Naive B cell (primary cell): ENCODE data around the gene ANKRA2. TPM values are rescaled to one million over a fixed set of nuclear protein-coding genes. Genes with fewer than 3 reads are reported as not detected.

ENCODE experiments used
- ATAC-seq, 2 donors: fragments of 150-1000 bp; cut with Tn5 transposase; 2 replicates each; pipeline ENCODE4 v1.10.0; 2021; ENCODE audit warnings: low read depth in 2 of 2, mild to moderate bottlenecking in 2 of 2, moderate library complexity in 2 of 2
- DNase-seq: peaks from one replicate; pipeline ENCODE4 v3.0.0; 2022
- H3K27ac Mint-ChIP-seq, 6 donors: one replicate each; pipeline ENCODE4 v1.8.0; 2020 to 2022; ENCODE audit warnings: mild to moderate bottlenecking in 6 of 6, mixed read lengths in 6 of 6, moderate library complexity in 5 of 6, inconsistent platforms in 2 of 6
- H3K27me3 Mint-ChIP-seq, 3 donors: one replicate each; pipeline ENCODE4 v1.8.0; 2021 to 2022; ENCODE audit warnings: mixed read lengths in 3 of 3, mild to moderate bottlenecking in 1 of 3
- H3K36me3 Mint-ChIP-seq, 2 donors: one replicate each; pipeline ENCODE4 v1.8.0; 2020 to 2022; ENCODE audit warnings: mixed read lengths in 2 of 2, inconsistent platforms in 1 of 2, mild to moderate bottlenecking in 1 of 2
- H3K4me1 Mint-ChIP-seq, 3 donors: one replicate each; pipeline ENCODE4 v1.8.0; 2020 to 2022; ENCODE audit warnings: mixed read lengths in 3 of 3, inconsistent platforms in 1 of 3, mild to moderate bottlenecking in 1 of 3, moderate library complexity in 1 of 3
- H3K4me3 Mint-ChIP-seq, 8 donors: one replicate each; pipeline ENCODE4 v1.8.0; 2020 to 2022; ENCODE audit warnings: mild to moderate bottlenecking in 8 of 8, mixed read lengths in 8 of 8, moderate library complexity in 8 of 8, inconsistent platforms in 2 of 8
- H3K9me3 Mint-ChIP-seq, 7 donors: one replicate each; pipeline ENCODE4 v1.8.0; 2020 to 2022; ENCODE audit warnings: mixed read lengths in 7 of 7, mild to moderate bottlenecking in 5 of 7, inconsistent platforms in 2 of 7, moderate library complexity in 1 of 7
- polyA plus RNA-seq, 6 donors: library from polyadenylated mRNA; unstranded; fragments of 300-500 nt; fragmentation: Illumina TruSeq; gene quantifications; one replicate each; pipeline ENCODE4 v1.2.3, GENCODE V29; 2021; ENCODE audit warnings: low read depth in 6 of 6

ANKRA2 gene, protein sequence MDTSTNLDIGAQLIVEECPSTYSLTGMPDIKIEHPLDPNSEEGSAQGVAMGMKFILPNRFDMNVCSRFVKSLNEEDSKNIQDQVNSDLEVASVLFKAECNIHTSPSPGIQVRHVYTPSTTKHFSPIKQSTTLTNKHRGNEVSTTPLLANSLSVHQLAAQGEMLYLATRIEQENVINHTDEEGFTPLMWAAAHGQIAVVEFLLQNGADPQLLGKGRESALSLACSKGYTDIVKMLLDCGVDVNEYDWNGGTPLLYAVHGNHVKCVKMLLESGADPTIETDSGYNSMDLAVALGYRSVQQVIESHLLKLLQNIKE
- polyA plus RNA-seq: 10 to 100 TPM; 21.1 to 34.4 (median 26.3) TPM

DNA sequence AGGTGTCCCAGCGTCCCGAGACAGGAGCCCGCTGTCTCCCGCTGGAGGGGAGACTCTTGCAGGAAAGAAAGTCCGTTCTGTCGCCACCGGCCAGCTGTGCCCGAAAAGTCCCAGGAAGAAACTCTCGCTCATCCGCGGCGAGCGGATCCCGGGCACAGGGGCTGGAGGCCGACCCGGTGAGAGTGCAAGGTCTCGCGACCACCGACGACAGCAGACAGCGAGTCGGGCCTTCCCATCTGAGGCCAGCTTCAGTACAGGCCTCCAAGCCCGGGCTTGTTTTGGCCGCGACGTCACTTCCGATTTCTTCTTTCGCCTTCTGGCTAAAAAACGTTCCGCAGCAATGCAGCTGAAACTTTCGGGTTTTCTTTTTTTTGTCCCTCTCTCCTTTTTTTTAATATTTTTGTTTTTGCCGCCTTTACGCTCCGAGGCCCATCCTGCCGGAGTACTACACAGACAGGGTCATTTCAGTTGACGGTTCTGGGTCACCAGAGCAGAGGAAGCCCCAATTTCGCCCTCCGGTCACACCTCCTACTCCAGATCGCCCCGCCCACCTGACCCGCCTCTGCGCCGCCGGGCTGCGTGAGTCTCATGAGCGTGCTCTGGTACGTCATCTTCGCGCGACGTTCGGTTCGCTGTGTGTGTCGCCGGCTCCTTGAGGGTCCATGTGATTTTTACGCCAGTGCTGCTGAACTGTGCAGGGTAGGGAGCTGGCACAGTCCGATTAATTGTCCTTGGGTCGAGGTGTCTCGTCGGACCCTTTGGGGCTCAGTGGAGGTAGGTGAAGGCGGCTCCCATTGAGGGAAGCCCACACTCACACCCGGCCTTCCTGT, at the start of gene ANKRA2, which contains the start of gene UTP15:
ANKRA2 (minus strand) TSS at position 501 of the 830 bp plus-strand sequence. CDS start 2,758 bp downstream, outside the sequence.
UTP15 (plus strand) TSS at position 605 of the 830 bp plus-strand sequence. CDS start 1,602 bp downstream, outside the sequence.
- ATAC-seq (peak; percentile 89 to 90), DNase-seq (peak; percentile 98)
- Mint-ChIP-seq H3K4me3 (peak within 1 kb of the TSS; percentile 84 to 100 (median 98)), H3K9me3 (no peaks in the 10 kb centered on the region), H3K27ac (peak within 1 kb of the TSS; percentile 97 to 100 (median 100)), H3K27me3 (no peaks in the 10 kb centered on the region), H3K4me1 (peaks cover 26 to 34% (median 34%) of the 10 kb centered on the region in 3 donors), H3K36me3 (peaks cover 7 to 11% of the 10 kb centered on the region in 2 donors)

DNA sequence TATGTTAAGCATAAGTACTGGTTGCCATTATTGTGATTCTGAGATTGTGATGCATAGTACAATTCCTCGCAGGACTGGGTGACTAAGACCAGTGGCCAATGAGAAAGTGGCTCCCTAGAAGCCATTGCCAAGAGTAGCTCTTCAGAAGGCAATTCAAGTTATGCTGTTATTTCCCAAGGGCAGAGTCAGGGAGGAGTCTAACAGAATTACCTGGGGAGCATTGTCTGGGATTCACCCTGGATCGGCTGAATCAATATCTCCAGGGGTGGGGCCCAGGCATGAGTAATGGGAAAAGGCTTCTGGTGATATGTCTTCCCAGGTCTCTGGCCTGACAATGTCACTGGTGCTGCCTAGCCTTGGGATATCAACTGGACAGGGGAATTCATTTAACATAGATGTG, 49.6 kb upstream of the ANKRA2 start:
- Mint-ChIP-seq H3K4me3 (no peak overlapping the region), H3K27me3 (peaks cover 28 to 58% (median 29%) of the 10 kb centered on the region in 3 donors), H3K4me1 (no peaks in the 10 kb centered on the region), H3K36me3 (no peaks in the 10 kb centered on the region), H3K27ac (no peak overlapping the region), H3K9me3 (peaks cover 0 to 3% (median 0%) of the 10 kb centered on the region in 7 donors)
- DNase-seq: no peak
- ATAC-seq: no peak

DNA sequence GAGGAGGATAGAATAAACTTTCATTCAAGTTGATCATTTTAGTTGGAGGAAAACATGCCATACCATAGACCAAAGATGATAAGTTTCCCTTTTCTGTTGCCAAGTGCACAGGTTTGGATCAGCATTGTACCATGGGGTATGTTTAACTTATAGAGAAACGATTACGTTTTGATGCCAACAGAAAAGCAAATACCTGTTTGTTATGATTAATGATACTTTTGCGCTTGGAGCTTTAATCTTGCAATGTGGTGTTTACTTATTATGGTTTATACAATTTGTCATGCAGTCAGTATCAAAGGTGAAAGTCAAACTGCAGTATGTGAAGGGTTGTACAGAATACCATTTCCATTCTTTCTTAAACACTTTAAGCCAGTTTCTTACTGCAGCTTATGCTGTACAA, 47.4 kb upstream of the ANKRA2 start:
- DNase-seq (no peak), ATAC-seq (no peak)
- H3K4me1 Mint-ChIP-seq: no peaks in the 10 kb centered on the region
- H3K36me3 Mint-ChIP-seq: no peaks in the 10 kb centered on the region
- H3K4me3 Mint-ChIP-seq: no peak overlapping the region
- peaks cover 0 to 3% (median 0%) of the 10 kb centered on the region in 7 donors for H3K9me3 Mint-ChIP-seq
- peak overlapping the region in 1 of 6 donors; percentile 26 for H3K27ac Mint-ChIP-seq
- H3K27me3 Mint-ChIP-seq: peaks cover 22 to 54% (median 23%) of the 10 kb centered on the region in 3 donors

DNA sequence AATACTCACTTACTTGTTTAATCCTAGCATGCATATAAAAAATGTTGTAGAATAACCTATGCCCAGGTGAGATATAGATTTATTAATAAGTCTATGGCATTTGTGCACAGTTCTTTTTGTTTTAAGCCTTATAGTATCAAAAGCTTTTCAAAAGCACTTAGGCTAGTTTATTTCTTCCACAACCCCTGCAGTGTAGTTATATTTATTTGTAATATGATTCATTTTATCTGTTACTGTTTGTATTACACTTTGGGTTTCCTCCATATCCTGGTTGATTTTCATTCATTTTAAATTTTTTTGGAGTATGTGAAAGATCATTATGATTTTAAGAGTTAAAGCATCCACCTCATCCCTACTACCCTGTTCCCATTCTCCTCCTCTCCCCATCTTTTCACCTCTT, 41.8 kb upstream of the ANKRA2 start:
- Mint-ChIP-seq H3K27ac (no peak overlapping the region), H3K4me3 (no peak overlapping the region), H3K9me3 (peaks cover 0 to 3% (median 0%) of the 10 kb centered on the region in 7 donors), H3K36me3 (no peaks in the 10 kb centered on the region), H3K4me1 (no peaks in the 10 kb centered on the region), H3K27me3 (peaks cover 11 to 23% (median 17%) of the 10 kb centered on the region in 3 donors)
- no peak for DNase-seq
- no peak for ATAC-seq

DNA sequence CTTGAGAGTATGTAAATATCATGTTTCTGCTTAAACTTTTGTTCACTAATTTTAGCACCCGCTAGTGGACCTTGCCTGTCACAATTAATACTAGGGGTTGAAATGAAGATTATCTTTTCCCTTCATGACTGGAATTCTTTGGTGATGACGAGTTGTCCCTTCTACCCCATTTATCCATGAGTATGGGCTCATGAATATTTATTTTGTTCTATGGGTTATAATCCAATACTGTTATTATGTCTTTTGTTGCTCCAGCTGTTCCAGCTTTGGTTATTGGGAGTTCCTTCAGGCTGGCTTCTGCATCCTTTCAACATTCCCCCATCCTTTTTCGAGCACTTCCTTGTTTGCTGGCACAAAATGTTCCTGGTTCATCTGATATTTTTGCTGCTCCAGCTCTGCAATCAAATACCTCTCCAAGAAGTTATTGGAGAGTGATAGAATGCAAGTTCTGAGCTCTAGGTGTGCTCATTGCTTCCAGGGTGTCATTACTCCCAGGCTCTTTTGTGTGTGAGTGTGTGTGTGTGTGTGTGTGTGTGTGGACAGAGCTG, 40.8 kb upstream of the ANKRA2 start:
- no peak for DNase-seq
- peaks cover 2 to 9% (median 5%) of the 10 kb centered on the region in 7 donors for H3K9me3 Mint-ChIP-seq
- H3K36me3 Mint-ChIP-seq: peaks cover 4 to 7% of the 10 kb centered on the region in 2 donors
- ATAC-seq: no peak
- H3K27ac Mint-ChIP-seq: no peak overlapping the region
- H3K27me3 Mint-ChIP-seq: peaks cover 11 to 25% (median 14%) of the 10 kb centered on the region in 3 donors
- H3K4me1 Mint-ChIP-seq: no peaks in the 10 kb centered on the region
- H3K4me3 Mint-ChIP-seq: no peak overlapping the region

DNA sequence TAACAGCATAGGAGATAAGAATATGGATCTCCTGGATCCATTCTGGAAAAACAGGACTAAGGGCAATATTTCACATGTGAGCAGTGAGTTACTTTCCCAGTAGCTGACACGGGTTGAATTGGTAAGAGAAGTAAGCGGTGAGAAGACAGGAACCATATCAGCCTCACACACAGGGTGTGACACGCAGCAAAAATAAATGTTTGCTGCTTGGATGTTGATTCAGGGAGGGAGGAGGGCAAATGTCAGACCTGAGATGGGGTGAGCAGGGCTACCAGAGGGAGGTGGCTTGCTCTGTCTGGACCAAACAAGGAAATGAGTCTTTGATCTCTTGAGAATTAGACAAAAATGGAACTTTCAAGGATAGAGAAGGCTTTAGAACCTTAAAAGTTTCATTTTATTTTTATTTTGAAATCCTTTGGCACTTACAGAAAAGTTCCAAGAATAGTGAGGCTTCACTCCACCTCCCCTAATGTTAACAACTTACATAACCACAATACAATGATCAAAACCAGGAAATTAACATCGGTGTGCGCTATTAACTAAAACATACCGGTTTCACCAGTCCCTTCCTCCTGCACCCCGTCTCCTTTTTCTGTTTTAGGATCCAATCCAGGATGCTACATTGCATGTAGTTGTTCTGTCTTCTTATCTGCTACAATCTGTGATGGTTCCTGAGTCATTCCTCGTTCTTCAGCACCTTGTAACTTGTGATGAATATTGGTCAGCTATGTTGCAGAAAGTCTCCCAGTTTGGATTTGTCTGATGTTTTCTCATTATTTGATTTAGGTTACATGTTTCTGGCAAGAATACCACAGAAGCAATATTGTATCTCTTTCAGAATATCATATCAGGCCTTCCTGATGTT, 40.0 kb upstream of the ANKRA2 start:
- DNase-seq (no peak), ATAC-seq (no peak)
- Mint-ChIP-seq H3K36me3 (peaks cover 4 to 7% of the 10 kb centered on the region in 2 donors), H3K4me3 (no peak overlapping the region), H3K27ac (peak overlapping the region in 2 of 6 donors; percentile 8 to 86), H3K4me1 (no peaks in the 10 kb centered on the region), H3K27me3 (peaks cover 5 to 23% (median 5%) of the 10 kb centered on the region in 3 donors), H3K9me3 (peaks cover 1 to 13% (median 8%) of the 10 kb centered on the region in 7 donors)

DNA sequence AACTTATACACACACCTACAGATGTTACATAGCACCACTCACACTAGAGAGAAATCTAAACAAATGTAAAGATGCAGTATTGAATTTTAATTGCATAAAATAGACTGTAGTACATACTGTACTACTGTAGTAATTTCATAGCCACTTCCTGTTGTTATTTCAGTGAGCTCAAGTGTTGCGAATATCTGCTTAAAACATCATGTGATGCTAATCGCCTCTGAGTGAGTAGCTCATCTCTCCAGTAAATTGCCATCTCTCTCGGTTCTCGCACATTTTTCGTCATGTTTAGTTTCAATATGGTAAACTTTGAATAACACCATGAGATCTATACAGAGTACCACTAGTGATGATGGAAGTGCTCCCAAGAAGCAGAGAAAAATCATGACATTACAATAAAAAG, 38.6 kb upstream of the ANKRA2 start:
- Mint-ChIP-seq H3K36me3 (peaks cover 4 to 7% of the 10 kb centered on the region in 2 donors), H3K9me3 (peaks cover 1 to 13% (median 8%) of the 10 kb centered on the region in 7 donors), H3K27me3 (peaks cover 11 to 26% (median 12%) of the 10 kb centered on the region in 3 donors), H3K27ac (no peak overlapping the region), H3K4me3 (no peak overlapping the region), H3K4me1 (no peaks in the 10 kb centered on the region)
- ATAC-seq (no peak), DNase-seq (no peak)

DNA sequence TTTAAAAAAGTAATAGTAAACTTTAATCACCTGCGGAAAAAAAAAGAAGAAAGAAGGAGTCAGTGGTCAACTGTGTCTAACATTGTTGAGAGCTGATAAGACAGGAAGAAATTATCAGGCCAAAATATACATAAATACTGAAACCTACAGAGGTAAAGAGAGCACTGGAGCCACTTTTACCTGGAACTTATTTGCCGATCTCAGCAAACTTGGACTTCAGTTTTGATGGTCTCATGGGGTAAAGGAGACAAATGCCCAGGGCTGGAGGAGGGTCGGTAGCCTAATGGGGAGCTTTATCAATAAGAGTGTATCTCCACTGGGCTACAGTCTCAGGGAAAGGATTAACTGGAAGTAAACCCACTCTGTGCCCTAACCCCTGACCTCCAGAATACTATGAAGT, 33.9 kb upstream of the ANKRA2 start:
- H3K4me1 Mint-ChIP-seq: no peaks in the 10 kb centered on the region
- ATAC-seq (no peak), DNase-seq (no peak)
- H3K27ac Mint-ChIP-seq: peak overlapping the region in 1 of 6 donors; percentile 44
- no peak overlapping the region for H3K4me3 Mint-ChIP-seq
- H3K36me3 Mint-ChIP-seq: peaks cover 4 to 7% of the 10 kb centered on the region in 2 donors
- H3K27me3 Mint-ChIP-seq: peaks cover 9 to 19% (median 18%) of the 10 kb centered on the region in 3 donors
- peaks cover 1 to 13% (median 8%) of the 10 kb centered on the region in 7 donors for H3K9me3 Mint-ChIP-seq

DNA sequence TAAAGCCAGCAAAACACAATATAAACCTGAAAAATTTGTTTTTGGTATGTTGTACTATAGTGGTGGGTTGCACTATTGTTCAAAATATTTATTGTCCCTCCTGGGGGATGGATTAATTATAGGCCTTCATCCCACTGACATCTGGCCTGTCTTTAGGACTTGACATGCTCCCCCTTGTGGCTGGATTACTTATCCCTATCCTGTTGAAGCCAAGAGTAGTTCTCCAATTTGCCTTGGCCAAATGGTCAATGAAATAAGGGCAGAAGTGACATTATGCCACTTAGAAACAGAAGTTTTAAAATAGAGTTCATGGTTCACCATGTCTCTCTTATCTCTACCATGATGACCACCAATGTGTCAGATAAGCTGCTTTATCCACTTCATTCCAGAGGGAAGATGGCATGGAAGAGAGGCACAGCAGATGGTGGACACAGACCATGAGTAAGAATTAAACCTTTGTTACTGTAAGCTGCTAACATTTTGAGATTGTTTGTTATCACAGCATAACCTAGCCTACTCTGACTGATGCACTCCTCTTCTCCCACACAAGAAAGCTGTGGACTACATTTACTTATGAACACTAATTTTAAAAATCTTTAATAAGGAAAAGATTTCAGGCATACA, 31.4 kb upstream of the ANKRA2 start:
- Mint-ChIP-seq H3K27me3 (peaks cover 9 to 19% (median 16%) of the 10 kb centered on the region in 3 donors), H3K9me3 (peaks cover 1 to 8% (median 4%) of the 10 kb centered on the region in 7 donors), H3K4me1 (no peaks in the 10 kb centered on the region), H3K4me3 (no peak overlapping the region), H3K36me3 (peaks cover 2 to 4% of the 10 kb centered on the region in 2 donors), H3K27ac (no peak overlapping the region)
- ATAC-seq: no peak
- no peak for DNase-seq

DNA sequence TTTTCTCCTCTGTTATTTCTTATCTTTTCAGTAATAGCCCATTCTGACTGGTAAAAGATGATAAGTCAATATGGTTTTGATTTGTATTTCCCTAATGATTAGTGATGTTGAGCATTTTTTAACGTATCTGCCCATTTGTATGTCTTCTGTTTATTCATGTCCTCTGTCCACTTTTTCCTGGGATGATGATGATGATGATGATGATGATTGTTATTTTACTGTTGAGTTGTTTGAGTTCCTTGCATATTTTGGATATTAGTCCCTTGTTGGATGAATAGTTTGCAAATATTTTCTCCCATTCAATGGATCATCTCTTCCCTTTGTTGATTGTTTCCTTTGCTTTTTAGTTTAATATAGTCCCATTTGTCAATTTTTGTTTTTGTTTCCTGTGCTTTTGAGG, 27.1 kb upstream of the ANKRA2 start:
- Mint-ChIP-seq H3K27me3 (no peaks in the 10 kb centered on the region), H3K36me3 (no peaks in the 10 kb centered on the region), H3K4me1 (no peaks in the 10 kb centered on the region), H3K27ac (no peak overlapping the region), H3K9me3 (no peaks in the 10 kb centered on the region), H3K4me3 (no peak overlapping the region)
- ATAC-seq (no peak), DNase-seq (no peak)

DNA sequence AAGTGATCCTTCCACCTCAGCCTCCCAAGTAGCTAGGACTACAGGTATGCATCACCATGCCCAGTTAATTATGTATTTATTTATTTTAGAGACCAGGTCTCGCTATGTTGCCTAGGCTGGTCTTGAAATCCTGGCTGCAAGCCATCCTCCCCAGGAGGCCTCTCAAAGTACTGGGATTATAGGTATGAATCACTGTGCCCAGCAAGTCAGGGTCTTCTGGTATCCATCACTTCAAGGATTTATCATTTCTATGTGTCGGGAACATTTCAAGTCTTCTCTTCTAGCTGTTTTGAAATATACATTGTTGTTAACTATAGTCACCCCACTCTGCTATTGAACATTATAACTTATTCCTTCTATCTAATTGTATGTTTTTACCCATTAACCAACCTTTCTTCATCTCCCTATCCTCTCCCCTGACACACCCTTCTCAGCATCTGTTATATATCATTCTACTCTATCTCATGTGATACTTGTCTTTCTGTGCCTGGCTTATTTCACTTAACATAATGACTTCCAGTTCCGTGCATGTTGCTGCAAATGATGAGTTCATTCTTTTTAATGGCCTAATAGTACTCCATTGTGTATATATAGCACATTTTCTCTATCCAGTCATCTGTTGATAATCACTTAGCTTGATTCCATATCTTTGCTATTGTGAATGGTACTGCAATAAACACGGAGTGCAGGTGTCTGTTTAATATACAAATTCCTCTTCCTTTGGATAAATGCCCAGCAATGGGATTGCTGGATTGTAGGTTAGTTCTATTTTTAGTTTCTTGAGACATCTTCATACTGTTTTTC, 26.5 kb upstream of the ANKRA2 start:
- peak overlapping the region in 1 of 6 donors; percentile 7 for H3K27ac Mint-ChIP-seq
- no peak overlapping the region for H3K4me3 Mint-ChIP-seq
- H3K9me3 Mint-ChIP-seq: no peaks in the 10 kb centered on the region
- ATAC-seq (no peak), DNase-seq (no peak)
- no peaks in the 10 kb centered on the region for H3K36me3 Mint-ChIP-seq
- no peaks in the 10 kb centered on the region for H3K27me3 Mint-ChIP-seq
- no peaks in the 10 kb centered on the region for H3K4me1 Mint-ChIP-seq
